Astrocyte (in vitro differentiated cells and primary cell): ENCODE results near the gene ITGAE.

Experiments used
- EZH2 ChIP-seq: IDR thresholded peaks from 2 replicates; pipeline ENCODE4 v1.6.1; 2012; ENCODE audit warnings: mild to moderate bottlenecking, low read length, inconsistent platforms; ENCODE audit not compliant: insufficient read depth
- TF ChIP-seq, protein P1 (sequence below): IDR thresholded peaks from 2 replicates; pipeline ENCODE4 v1.5.1; 2011; ENCODE audit warnings: low read depth, mild to moderate bottlenecking, inconsistent platforms, low read length, moderate library complexity; ENCODE audit not compliant: insufficient read depth

DNA sequence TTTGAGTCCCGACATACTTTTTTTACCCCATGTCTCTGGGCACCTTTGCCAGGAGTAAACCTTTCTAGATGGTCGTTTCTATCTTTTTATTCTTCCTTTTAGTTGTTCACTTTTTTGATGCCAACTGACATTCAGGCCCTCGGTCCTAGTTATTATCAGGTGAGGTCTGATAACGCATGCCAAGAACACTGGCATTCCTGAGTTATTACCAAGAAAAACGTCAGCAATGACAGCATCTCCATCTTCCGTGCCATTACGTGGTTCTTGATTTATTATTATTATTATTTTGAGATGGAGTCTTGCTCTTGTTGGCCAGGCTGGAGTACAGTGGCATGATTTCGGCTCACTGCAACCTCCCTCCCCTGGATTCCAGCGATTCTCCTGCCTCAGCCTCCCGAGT is 55.9 kb downstream of the ITGAE start:
- TF ChIP-seq EZH2: no peak
- TF ChIP-seq, protein P1, sequence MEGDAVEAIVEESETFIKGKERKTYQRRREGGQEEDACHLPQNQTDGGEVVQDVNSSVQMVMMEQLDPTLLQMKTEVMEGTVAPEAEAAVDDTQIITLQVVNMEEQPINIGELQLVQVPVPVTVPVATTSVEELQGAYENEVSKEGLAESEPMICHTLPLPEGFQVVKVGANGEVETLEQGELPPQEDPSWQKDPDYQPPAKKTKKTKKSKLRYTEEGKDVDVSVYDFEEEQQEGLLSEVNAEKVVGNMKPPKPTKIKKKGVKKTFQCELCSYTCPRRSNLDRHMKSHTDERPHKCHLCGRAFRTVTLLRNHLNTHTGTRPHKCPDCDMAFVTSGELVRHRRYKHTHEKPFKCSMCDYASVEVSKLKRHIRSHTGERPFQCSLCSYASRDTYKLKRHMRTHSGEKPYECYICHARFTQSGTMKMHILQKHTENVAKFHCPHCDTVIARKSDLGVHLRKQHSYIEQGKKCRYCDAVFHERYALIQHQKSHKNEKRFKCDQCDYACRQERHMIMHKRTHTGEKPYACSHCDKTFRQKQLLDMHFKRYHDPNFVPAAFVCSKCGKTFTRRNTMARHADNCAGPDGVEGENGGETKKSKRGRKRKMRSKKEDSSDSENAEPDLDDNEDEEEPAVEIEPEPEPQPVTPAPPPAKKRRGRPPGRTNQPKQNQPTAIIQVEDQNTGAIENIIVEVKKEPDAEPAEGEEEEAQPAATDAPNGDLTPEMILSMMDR: no peak
